Motor neuron (in vitro differentiated cells): ENCODE results near the gene HOXC4. TPM values are rescaled to one million over a fixed set of nuclear protein-coding genes. Genes with fewer than 3 reads are reported as not detected.
"Not testable (repeated sequence)": the region's sequence is repeated elsewhere in the genome, so short reads cannot be mapped to it uniquely, and the experiment has no call there.

Experiments used
- ATAC-seq, 8 experiments: fragments of 200-7000 bp; cut with Tn5 transposase; replicated peaks in 6 of 8; 2 replicates each; pipeline ENCODE4 v1.8.0; 2021; ENCODE audit warnings: mild to moderate bottlenecking in 8 of 8, moderate library complexity in 8 of 8
- H3K27ac ChIP-seq, 2 donors: fragments of 250-450 bp; sonication (Bioruptor Pico); 2 replicates each; pipeline ENCODE4 v1.9.0; 2021; ENCODE audit warnings: antibody characterized with exemption in 2 of 2, mild to moderate bottlenecking in 2 of 2, moderate library complexity in 1 of 2
- H3K4me1 ChIP-seq, 2 donors: fragments of 250-450 bp; sonication (Bioruptor Pico); replicated peaks in 1 of 2; 2 replicates each; pipeline ENCODE4 v1.6.1; 2021; ENCODE audit warnings: antibody characterized with exemption in 2 of 2, mild to moderate bottlenecking in 2 of 2, moderate library complexity in 1 of 2
- H3K4me3 ChIP-seq, 5 donors: fragments of 250-450 bp; sonication (Bioruptor Pico); 2 replicates each; pipeline ENCODE4 v1.9.0; 2021; ENCODE audit warnings: antibody characterized with exemption in 5 of 5, mild to moderate bottlenecking in 5 of 5, moderate library complexity in 4 of 5
- WGBS, 10 experiments: fragments of 450-650 bp; shearing (Covaris generic); methylation state at CpG; one replicate each; pipeline ENCODE4 v1.0.0; 2022; 5-methylcytosine and 5-hydroxymethylcytosine counted together
- in situ Hi-C, 9 experiments: fragments of 400-800 bp; cut with MboI; loops; one replicate each; pipeline ENCODE4 v1.15.0; 2021; ENCODE audit warnings: low sequenced_read_pairs in 9 of 9, low pct_unique_long_range_greater_than_20kb in 2 of 9; ENCODE audit not compliant: unreplicated experiment in 9 of 9
- total RNA-seq, 8 experiments: library from RNA; unstranded; fragments of 300-600 nt; gene quantifications; 2 replicates each; pipeline versions ENCODE4 v1.2.3 to v1.2.4, GENCODE V29; 2022

The HOXC4 gene
- total RNA-seq, 8 experiments from 2014 or later: 9.5 to 73.9 (median 40.4) TPM

DNA sequence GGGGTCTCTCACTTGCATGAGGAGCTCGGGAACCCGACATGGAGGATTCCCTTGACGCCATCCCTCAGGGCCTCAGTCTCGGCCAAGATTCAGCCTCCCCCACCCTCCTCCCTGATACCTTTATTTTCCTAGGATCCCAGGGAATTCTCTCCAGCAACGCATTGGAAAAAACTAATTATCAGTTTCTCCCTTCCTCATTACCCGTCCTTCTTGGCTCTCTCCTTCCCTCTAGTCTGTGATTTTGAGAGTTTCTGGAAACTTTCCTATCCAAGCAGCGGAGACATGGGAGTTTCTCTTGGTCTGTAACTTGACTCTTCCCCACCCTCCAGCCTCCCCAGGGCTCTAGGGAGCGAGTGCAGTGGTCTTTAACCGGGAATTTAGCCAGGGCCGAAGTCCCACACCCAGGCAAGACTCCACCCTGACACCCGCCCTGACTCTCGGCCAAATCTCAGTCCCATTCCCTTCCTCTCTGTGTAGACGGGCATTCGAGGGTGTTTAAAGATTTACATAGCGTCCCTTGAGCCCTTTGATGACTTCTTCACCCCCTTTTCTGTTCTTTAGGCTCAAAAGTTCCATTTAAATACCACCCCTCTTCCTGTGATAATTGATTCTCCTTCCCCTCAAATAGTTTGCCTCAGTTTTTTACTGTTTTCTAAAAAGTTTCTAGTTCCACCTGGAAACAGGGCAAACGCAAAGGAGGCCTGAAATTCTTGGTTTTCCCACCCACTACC lies 14.1 kb upstream of the HOXC4 start:
- peak in 3 of 8 experiments; percentile 52 to 69 (median 66) for ATAC-seq
- Histone ChIP-seq H3K4me3 (peak overlapping the region; percentile 30 to 49 (median 32)), H3K27ac (peak overlapping the region in 1 of 2 donors; percentile 90), H3K4me1 (peaks cover 73 to 93% of the 10 kb centered on the region in 2 donors)
- in situ Hi-C loops: loop anchor here in 4 of 9 experiments (10.0 to 25.0 kb wide), 4 partner anchors 95 to 323 kb away; partner anchors contain the start of genes GPR84 (in 1 of the 4) and SMUG1 (in 1 of the 4)
- 0 to 60% (median 25%) methylated on average over 1 to 7 of the region's 16 CpGs; no CpG with 5 or more reads in 1 of the 10 experiments for WGBS, 10 experiments

DNA sequence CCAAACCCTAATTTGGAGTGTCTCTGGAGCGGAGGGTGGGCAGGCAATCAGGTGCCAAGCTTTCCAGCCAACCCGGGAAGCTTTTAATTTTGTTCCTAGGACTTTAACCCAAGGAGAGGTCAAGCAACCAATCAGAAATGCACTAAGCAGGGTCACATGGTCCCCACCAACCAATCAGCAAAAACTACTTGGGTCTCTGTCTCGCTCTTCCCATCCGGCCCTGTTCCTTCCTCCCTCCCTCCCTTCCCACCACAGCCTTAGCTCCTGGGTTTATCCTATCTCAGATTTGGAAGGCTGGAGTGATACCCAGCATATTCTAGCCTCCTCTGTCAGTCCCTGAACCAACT lies 13.5 kb upstream of the HOXC4 start:
- peak; percentile 14 to 65 (median 39) for ATAC-seq
- no peak overlapping the region for H3K27ac ChIP-seq
- peaks cover 72 to 94% of the 10 kb centered on the region in 2 donors for H3K4me1 ChIP-seq
- in situ Hi-C loops: loop anchor here in 4 of 9 experiments (10.0 to 25.0 kb wide), 4 partner anchors 95 to 322 kb away; partner anchors contain the start of genes GPR84 (in 1 of the 4) and SMUG1 (in 1 of the 4)
- peak overlapping the region in 4 of 5 donors; percentile 31 to 49 (median 34) for H3K4me3 ChIP-seq
- 8 to 80% (median 35%) methylated on average over 1 to 4 of the region's 4 CpGs; no CpG with 5 or more reads in 5 of the 10 experiments for WGBS, 10 experiments

DNA sequence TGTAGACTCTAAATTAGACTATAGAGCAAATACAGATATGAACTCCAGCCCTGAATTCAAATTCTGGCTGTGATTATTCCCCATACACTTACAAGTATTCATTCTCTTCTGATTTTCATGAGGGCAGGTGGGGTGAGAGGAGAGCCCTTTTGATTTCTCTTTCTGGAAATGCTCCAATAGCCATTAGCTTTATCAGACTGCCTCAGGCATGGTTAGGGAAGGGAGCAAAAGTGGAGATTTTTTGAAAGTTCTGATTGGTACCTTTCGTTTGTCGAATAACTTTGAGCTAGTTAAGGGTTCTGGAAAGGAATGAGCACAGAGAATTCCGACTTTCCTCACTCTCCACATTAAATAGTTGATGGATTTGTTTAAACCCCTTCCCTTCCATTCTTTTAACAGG lies 13.0 kb upstream of the HOXC4 start:
- in situ Hi-C loops: loop anchor here in 4 of 9 experiments (10.0 to 25.0 kb wide), 4 partner anchors 94 to 322 kb away; partner anchors contain the start of genes GPR84 (in 1 of the 4) and SMUG1 (in 1 of the 4)
- ATAC-seq: no peak

DNA sequence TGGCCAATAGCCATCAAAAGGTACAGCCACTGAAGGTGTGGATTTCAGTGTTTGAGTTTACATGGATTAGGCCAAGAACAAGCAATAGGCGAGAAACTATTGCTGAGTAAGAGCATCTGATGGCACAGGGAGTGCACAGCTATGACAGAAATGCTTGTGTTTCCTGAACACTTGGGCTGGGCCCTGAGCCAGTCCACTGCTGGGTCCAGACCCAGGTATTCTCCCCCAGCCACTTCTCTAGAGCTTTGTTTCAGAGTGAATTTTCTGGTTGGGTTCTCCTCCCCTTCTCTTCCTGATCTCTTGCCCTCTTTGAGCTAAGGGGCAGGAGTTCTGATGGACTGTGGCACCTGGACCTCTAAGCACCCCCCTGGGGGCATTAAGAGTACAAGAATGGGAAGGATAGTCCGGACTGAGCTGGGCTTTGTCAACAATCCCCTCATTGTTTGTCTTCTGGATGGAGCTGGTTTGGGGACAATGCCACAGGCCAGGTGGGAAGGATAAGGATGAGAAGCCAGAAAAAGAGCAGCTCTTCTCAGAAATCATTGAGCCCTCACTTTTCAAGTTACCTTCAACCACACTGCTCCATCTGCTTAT lies 12.4 kb upstream of the HOXC4 start:
- no peak for ATAC-seq
- H3K4me3 ChIP-seq: peak overlapping the region in 1 of 5 donors; percentile 49
- in situ Hi-C loops: loop anchor here in 4 of 9 experiments (10.0 to 25.0 kb wide), 4 partner anchors 94 to 321 kb away; partner anchors contain the start of genes GPR84 (in 1 of the 4) and SMUG1 (in 1 of the 4)
- peak overlapping the region in 1 of 2 donors; percentile 46 for H3K27ac ChIP-seq
- 20 to 100% (median 100%) methylated on average over 1 of the region's 2 CpGs; no CpG with 5 or more reads in 6 of the 10 experiments for WGBS, 10 experiments
- peaks cover 67 to 91% of the 10 kb centered on the region in 2 donors for H3K4me1 ChIP-seq

More for the DNA sequence above, 13.0 kb upstream of the HOXC4 start:
- WGBS, 10 experiments: 43 to 100% (median 71%) methylated on average over 1 to 3 of the region's 3 CpGs; no CpG with 5 or more reads in 1 of the 10 experiments
- H3K4me1 ChIP-seq: peaks cover 72 to 92% of the 10 kb centered on the region in 2 donors
- no peak overlapping the region for H3K27ac ChIP-seq
- H3K4me3 ChIP-seq: peak overlapping the region in 3 of 5 donors; percentile 15 to 49 (median 36)

DNA sequence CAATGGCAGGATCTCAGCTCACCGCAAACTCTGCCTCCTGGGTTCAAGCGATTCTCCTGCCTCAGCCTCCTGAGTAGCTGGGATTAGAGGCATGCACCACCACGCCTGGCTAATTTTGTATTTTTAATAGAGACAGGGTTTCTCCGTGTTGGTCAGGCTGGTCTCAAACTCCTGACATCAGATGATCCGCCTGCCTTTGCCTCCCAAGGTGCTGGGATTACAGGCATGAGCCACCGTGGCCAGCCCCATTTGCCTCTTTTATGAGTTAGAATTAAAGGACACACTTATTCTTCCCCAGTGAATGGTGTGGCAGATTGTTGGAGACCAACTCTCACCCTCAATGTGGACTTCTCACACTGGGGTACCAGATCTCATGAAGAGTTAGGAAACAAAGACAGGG lies 11.6 kb upstream of the HOXC4 start:
- 13 to 100% (median 70%) methylated on average over 1 to 4 of the region's 6 CpGs; no CpG with 5 or more reads in 2 of the 10 experiments for WGBS, 10 experiments
- peak overlapping the region in 1 of 5 donors; percentile 49 for H3K4me3 ChIP-seq
- H3K27ac ChIP-seq: peak overlapping the region in 1 of 2 donors; percentile 46
- ATAC-seq: not testable (repeated sequence)
- H3K4me1 ChIP-seq: peaks cover 58 to 84% of the 10 kb centered on the region in 2 donors
- in situ Hi-C loops: loop anchor here in 4 of 9 experiments (10.0 to 25.0 kb wide), 4 partner anchors 93 to 320 kb away; partner anchors contain the start of genes GPR84 (in 1 of the 4) and SMUG1 (in 1 of the 4)

DNA sequence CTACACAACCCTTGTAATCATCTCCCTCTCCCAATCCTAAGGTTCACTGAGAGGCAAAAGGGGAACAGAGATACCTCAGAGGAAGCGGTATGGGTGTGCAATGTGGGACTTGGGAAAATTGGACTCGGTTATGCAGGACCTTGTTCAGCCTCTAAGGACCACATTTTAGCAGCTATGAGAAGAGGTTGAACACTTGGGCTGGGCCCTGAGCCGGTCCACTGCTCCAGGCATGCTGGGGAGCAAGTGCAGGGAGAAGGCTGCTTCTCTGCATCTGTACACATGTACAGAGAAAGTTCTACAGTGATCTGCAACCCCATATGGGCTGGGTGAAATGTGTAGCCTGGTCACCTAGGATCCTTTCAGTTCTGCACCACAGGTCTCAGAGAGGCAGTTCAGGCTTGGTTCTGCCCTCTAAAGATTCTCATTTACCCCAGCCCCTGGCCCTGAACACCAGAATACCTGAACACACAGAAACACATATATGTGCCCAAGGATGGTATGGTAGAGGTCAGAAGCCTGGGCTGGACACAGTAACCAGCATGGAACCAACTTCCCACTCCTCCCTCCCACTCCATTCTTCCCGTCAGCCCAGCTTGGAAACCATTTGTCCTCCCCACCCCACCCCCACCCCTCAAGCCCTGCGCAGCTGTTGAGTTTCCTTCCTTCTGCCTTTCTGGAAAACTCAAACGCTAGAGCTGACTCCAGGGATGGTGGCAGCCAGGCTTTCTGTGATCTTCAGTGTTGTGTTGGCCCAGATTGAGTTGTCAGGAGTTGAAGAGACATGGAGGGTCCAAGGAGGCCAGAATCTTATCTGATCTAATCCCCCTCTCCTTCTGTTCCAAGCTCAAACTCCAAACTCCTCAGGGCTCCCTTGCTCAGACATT lies 10.4 kb upstream of the HOXC4 start:
- in situ Hi-C loops: loop anchor here in 4 of 9 experiments (10.0 to 25.0 kb wide), 4 partner anchors 92 to 319 kb away; partner anchors contain the start of genes GPR84 (in 1 of the 4) and SMUG1 (in 1 of the 4)
- peaks cover 56 to 73% of the 10 kb centered on the region in 2 donors for H3K4me1 ChIP-seq
- peak overlapping the region; percentile 50 to 97 for H3K27ac ChIP-seq
- WGBS, 10 experiments: 40 to 100% (median 62%) methylated on average over 1 to 2 of the region's 6 CpGs; no CpG with 5 or more reads in 2 of the 10 experiments
- peak overlapping the region in 4 of 5 donors; percentile 16 to 49 (median 38) for H3K4me3 ChIP-seq
- peak in 4 of 8 experiments; percentile 1 to 21 (median 8) for ATAC-seq

DNA sequence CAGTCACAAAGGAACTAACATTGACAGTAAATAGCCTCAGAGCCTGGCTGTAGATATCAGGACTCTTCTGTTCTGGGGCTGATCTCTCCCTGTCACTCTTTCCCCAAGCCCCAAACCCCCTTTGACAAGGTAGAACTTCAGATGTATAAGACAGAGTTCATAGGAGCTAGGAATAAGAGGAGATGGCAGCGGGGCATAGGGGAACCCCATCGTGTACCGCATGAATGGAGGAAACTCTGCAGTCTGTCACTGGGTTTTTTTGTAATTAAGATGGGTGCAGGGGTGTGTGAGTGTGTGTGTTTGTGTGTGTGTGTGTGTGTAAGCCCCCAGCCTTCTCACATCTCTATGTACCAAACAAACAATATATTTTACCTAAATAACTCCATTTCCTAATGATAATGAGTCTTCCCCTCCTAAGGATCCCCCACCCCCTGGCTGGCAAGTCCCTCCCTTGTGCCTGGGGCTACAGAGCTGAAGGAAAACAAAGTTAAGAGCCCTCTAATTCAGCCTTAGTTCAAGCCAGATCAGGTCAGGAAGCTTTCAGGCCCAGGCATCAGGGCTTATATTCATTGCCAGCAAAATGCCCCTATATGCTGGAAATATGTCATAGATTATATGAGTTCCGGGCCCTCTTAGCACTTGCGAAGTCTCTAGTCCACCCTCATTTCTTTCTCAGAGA lies 9.1 kb upstream of the HOXC4 start:
- peak in 3 of 8 experiments; percentile 35 to 60 (median 43) for ATAC-seq
- WGBS, 10 experiments: 28 to 86% (median 49%) methylated on average over 1 to 5 of the region's 5 CpGs; no CpG with 5 or more reads in 3 of the 10 experiments
- peaks cover 68 to 70% of the 10 kb centered on the region in 2 donors for H3K4me1 ChIP-seq
- H3K27ac ChIP-seq: peak overlapping the region; percentile 50 to 97
- in situ Hi-C loops: loop anchor here in 4 of 9 experiments (10.0 to 25.0 kb wide), 4 partner anchors 90 to 318 kb away; partner anchors contain the start of genes GPR84 (in 1 of the 4) and SMUG1 (in 1 of the 4)
- peak overlapping the region; percentile 16 to 49 (median 40) for H3K4me3 ChIP-seq

DNA sequence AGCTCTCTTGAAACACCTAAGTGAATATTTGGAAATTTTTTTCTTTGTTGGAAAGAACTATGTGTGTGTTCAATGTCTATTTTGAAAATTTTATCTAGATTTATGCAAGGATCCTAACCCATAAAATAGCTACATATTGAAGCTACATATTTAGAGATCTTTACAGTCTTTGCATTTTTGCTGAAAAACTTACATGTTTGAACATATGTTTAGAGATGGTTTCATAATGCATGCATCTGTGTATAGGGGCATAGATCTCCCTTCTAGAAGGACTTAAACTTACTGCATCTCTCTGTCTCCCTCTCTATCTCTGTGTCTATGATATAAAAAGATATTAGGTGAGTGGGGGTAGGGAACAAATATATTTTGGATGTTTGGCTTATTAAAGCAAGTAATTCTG lies 8.2 kb upstream of the HOXC4 start:
- Histone ChIP-seq H3K4me1 (peaks cover 66 to 73% of the 10 kb centered on the region in 2 donors), H3K4me3 (peak overlapping the region; percentile 35 to 49 (median 40)), H3K27ac (peak overlapping the region; percentile 94 to 97)
- in situ Hi-C loops: loop anchor here in 4 of 9 experiments (10.0 to 25.0 kb wide), 4 partner anchors 89 to 317 kb away; partner anchors contain the start of genes GPR84 (in 1 of the 4) and SMUG1 (in 1 of the 4)
- no peak for ATAC-seq

DNA sequence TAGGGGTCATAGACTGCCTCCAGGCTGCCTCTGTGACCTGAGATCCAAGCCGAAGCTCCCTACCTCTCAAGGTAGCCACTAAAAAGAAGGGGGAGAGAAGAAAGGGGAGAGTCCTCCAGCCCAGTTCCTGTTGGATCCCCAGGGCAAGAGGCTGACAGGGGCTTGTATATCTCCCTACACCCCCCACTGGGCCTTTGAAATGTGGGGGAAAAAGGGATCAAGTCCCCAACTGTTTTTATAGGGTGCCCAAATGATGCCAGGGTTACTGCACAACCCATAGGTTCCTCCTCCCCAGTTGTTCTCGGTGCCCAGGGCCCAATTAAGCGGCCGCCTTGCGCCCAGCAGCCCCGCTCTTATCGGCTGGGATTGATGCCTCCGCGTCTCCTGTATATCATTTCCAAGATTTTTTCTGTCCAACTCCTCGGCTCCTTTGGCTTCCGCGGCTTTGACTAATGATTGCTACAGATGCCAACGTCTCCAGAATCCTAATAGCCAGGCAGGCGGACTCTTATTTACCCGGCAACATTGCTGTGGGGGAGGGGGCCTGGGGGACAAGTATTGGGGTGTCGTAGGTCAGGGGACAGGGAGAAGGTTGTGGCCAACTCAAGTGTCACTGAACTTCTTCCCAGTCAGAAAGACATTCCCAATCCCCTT lies 7.6 kb upstream of the HOXC4 start:
- in situ Hi-C loops: loop anchor here in 4 of 9 experiments (10.0 to 25.0 kb wide), 4 partner anchors 89 to 316 kb away; partner anchors contain the start of genes GPR84 (in 1 of the 4) and SMUG1 (in 1 of the 4)
- ATAC-seq: peak in 2 of 8 experiments; percentile 9 to 12
- H3K4me1 ChIP-seq: peaks cover 68 to 73% of the 10 kb centered on the region in 2 donors
- WGBS, 10 experiments: 0 to 73% (median 15%) methylated on average over 1 to 8 of the region's 16 CpGs; no CpG with 5 or more reads in 6 of the 10 experiments
- peak overlapping the region; percentile 94 to 97 for H3K27ac ChIP-seq
- peak overlapping the region; percentile 35 to 49 (median 40) for H3K4me3 ChIP-seq

DNA sequence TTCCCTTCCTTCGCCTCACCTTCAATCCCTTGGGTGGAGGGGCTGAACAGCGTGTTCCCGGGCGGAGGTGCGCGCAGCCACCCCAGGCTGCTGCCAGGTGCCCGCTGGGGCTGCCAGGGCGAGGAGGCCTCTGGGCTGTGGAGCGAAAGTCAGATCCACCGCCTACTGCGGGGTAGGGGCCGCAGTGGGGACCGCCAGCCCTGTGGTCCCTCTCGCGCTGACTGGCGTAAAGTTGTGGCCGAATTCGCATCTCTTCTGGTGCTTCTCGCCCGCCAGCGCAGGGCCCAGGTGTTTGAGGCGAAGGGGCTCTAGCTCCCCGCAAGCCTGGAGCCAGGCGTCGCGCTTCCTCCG lies 6.9 kb upstream of the HOXC4 start:
- ATAC-seq: peak in 5 of 8 experiments; percentile 12 to 38 (median 19)
- 0 to 96% (median 48%) methylated on average over 4 to 14 of the region's 27 CpGs; no CpG with 5 or more reads in 6 of the 10 experiments for WGBS, 10 experiments
- peak overlapping the region; percentile 35 to 49 (median 40) for H3K4me3 ChIP-seq

More for the DNA sequence above, 6.9 kb upstream of the HOXC4 start:
- in situ Hi-C loops: loop anchor here in 4 of 9 experiments (10.0 to 25.0 kb wide), 4 partner anchors 88 to 316 kb away; partner anchors contain the start of genes GPR84 (in 1 of the 4) and SMUG1 (in 1 of the 4)
- H3K4me1 ChIP-seq: peaks cover 68 to 73% of the 10 kb centered on the region in 2 donors
- peak overlapping the region; percentile 94 to 97 for H3K27ac ChIP-seq
